IPS-15b (cell line): ENCODE data around the gene PARN.
"Not testable (repeated sequence)": the region's sequence is repeated elsewhere in the genome, so short reads cannot be mapped to it uniquely, and the experiment has no call there.

ENCODE experiments used
- H3K27me3 ChIP-seq: one replicate; pipeline ENCODE4 v1.6.1; 2013; ENCODE audit warnings: low read length; ENCODE audit not compliant: control insufficient read depth, insufficient read depth
- H3K36me3 ChIP-seq: one replicate; pipeline ENCODE4 v1.6.1; 2013; ENCODE audit warnings: low read length; ENCODE audit not compliant: control insufficient read depth, insufficient read depth
- H3K4me1 ChIP-seq: one replicate; pipeline ENCODE4 v1.6.1; 2013; ENCODE audit warnings: mild to moderate bottlenecking, low read length; ENCODE audit not compliant: control insufficient read depth, insufficient read depth
- H3K4me3 ChIP-seq: one replicate; pipeline ENCODE4 v1.5.1; 2013; ENCODE audit warnings: low read depth, low read length
- H3K9ac ChIP-seq: one replicate; pipeline ENCODE4 v1.6.1; 2013; ENCODE audit warnings: low read depth, mild to moderate bottlenecking, low read length
- H3K9me3 ChIP-seq: one replicate; pipeline ENCODE4 v1.6.1; 2013; ENCODE audit warnings: mild to moderate bottlenecking, low read length; ENCODE audit not compliant: control insufficient read depth, insufficient read depth

PARN gene

GRCh38 chr16:14600164-14600563, 29.9 kb downstream of the PARN start:
- no peaks in the 10 kb centered on the region for H3K9me3 ChIP-seq
- H3K36me3 ChIP-seq, result peaks cover 31% of the 10 kb centered on the region
- no peak overlapping the region for H3K9ac ChIP-seq

GRCh38 chr16:14586637-14587305, 43.3 kb downstream of the PARN start:
- Histone ChIP-seq H3K4me1 (no peaks in the 10 kb centered on the region), H3K4me3 (no peak overlapping the region), H3K36me3 (peaks cover 22% of the 10 kb centered on the region), H3K9me3 (no peaks in the 10 kb centered on the region), H3K27me3 (no peaks in the 10 kb centered on the region), H3K9ac (no peak overlapping the region)

More at GRCh38 chr16:14600164-14600563, 29.9 kb downstream of the PARN start:
- no peak overlapping the region for H3K4me3 ChIP-seq
- no peaks in the 10 kb centered on the region for H3K27me3 ChIP-seq
- H3K4me1 ChIP-seq, result no peaks in the 10 kb centered on the region

GRCh38 chr16:14585287-14585686, 44.8 kb downstream of the PARN start:
- peaks cover 22% of the 10 kb centered on the region for H3K36me3 ChIP-seq
- no peak overlapping the region for H3K9ac ChIP-seq
- H3K4me3 ChIP-seq, result no peak overlapping the region
- no peaks in the 10 kb centered on the region for H3K9me3 ChIP-seq
- H3K27me3 ChIP-seq, result no peaks in the 10 kb centered on the region
- no peaks in the 10 kb centered on the region for H3K4me1 ChIP-seq

GRCh38 chr16:14580926-14581325, 49.1 kb downstream of the PARN start:
- H3K36me3 ChIP-seq, result peaks cover 28% of the 10 kb centered on the region
- H3K27me3 ChIP-seq, H3K4me3 ChIP-seq, H3K9ac ChIP-seq, H3K9me3 ChIP-seq, H3K4me1 ChIP-seq: not testable (repeated sequence)

GRCh38 chr16:14579266-14579665, 50.8 kb downstream of the PARN start:
- Histone ChIP-seq H3K36me3 (peaks cover 39% of the 10 kb centered on the region), H3K27me3 (no peaks in the 10 kb centered on the region), H3K4me3 (no peak overlapping the region), H3K9me3 (no peaks in the 10 kb centered on the region), H3K9ac (no peak overlapping the region), H3K4me1 (no peaks in the 10 kb centered on the region)

GRCh38 chr16:14576532-14576931, 53.5 kb downstream of the PARN start:
- Histone ChIP-seq H3K4me3 (no peak overlapping the region), H3K4me1 (no peaks in the 10 kb centered on the region), H3K9me3 (no peaks in the 10 kb centered on the region), H3K36me3 (peaks cover 30% of the 10 kb centered on the region), H3K9ac (no peak overlapping the region), H3K27me3 (no peaks in the 10 kb centered on the region)

GRCh38 chr16:14576069-14576468, 54.0 kb downstream of the PARN start:
- no peak overlapping the region for H3K4me3 ChIP-seq
- H3K9ac ChIP-seq, result no peak overlapping the region
- no peaks in the 10 kb centered on the region for H3K4me1 ChIP-seq
- H3K36me3 ChIP-seq, result peaks cover 30% of the 10 kb centered on the region
- H3K27me3 ChIP-seq, result no peaks in the 10 kb centered on the region
- H3K9me3 ChIP-seq, result no peaks in the 10 kb centered on the region

GRCh38 chr16:14574698-14575415, 55.2 kb downstream of the PARN start:
- H3K4me3 ChIP-seq, H3K4me1 ChIP-seq, H3K9ac ChIP-seq, H3K9me3 ChIP-seq, H3K27me3 ChIP-seq: not testable (repeated sequence)
- H3K36me3 ChIP-seq, result peaks cover 25% of the 10 kb centered on the region

- Histone ChIP-seq H3K27me3 (no peaks in the 10 kb centered on the region), H3K4me3 (no peak overlapping the region), H3K9me3 (no peaks in the 10 kb centered on the region), H3K9ac (no peak overlapping the region), H3K4me1 (no peaks in the 10 kb centered on the region), H3K36me3 (peaks cover 23% of the 10 kb centered on the region)
Measured at GRCh38 chr16:14572535-14572934, 57.5 kb downstream of the PARN start.

- Histone ChIP-seq H3K36me3 (no peaks in the 10 kb centered on the region), H3K4me1 (peaks cover 3% of the 10 kb centered on the region), H3K27me3 (no peaks in the 10 kb centered on the region), H3K9me3 (no peaks in the 10 kb centered on the region), H3K4me3 (no peak overlapping the region), H3K9ac (no peak overlapping the region)
Measured at GRCh38 chr16:14569213-14569612, 60.8 kb downstream of the PARN start.

- Histone ChIP-seq H3K9me3 (no peaks in the 10 kb centered on the region), H3K4me1 (peaks cover 3% of the 10 kb centered on the region), H3K4me3 (no peak overlapping the region), H3K27me3 (no peaks in the 10 kb centered on the region), H3K9ac (no peak overlapping the region), H3K36me3 (peaks cover 2% of the 10 kb centered on the region)
Measured at GRCh38 chr16:14566599-14566998, 63.5 kb downstream of the PARN start.

- Histone ChIP-seq H3K4me1 (peaks cover 3% of the 10 kb centered on the region), H3K9ac (no peak overlapping the region), H3K36me3 (peaks cover 2% of the 10 kb centered on the region), H3K9me3 (no peaks in the 10 kb centered on the region), H3K4me3 (no peak overlapping the region), H3K27me3 (no peaks in the 10 kb centered on the region)
Measured at GRCh38 chr16:14565688-14566025, 64.4 kb downstream of the PARN start.
